Ishikawa (cell line): ENCODE measurements around the gene KLF13.

Source experiments
- CEBPB ChIP-seq: IDR thresholded peaks from 2 replicates; pipeline ENCODE4 v1.6.1; 2012
- CREB1 ChIP-seq: IDR thresholded peaks from 2 replicates; pipeline ENCODE4 v1.6.1; 2012; ENCODE audit warnings: low read depth
- EGR1 ChIP-seq: IDR thresholded peaks from 2 replicates; pipeline ENCODE4 v1.6.1; 2012
- EP300 ChIP-seq: IDR thresholded peaks from 2 replicates; pipeline ENCODE4 v1.6.1; 2012; ENCODE audit warnings: borderline replicate concordance
- FOXM1 ChIP-seq: IDR thresholded peaks from 2 replicates; pipeline ENCODE4 v1.6.1; 2012; ENCODE audit warnings: low read depth, borderline replicate concordance
- MAX ChIP-seq: IDR thresholded peaks from 2 replicates; pipeline ENCODE4 v1.6.1; 2012
- NFIC ChIP-seq: IDR thresholded peaks from 2 replicates; pipeline ENCODE4 v1.6.1; 2012
- RAD21 ChIP-seq: IDR thresholded peaks from 2 replicates; pipeline ENCODE4 v1.6.1; 2012; ENCODE audit warnings: low read depth
- REST ChIP-seq: IDR thresholded peaks from 2 replicates; pipeline ENCODE4 v1.6.1; 2012; ENCODE audit warnings: low read depth, mild to moderate bottlenecking
- TAF1 ChIP-seq: IDR thresholded peaks from 2 replicates; pipeline ENCODE4 v1.6.1; 2012; ENCODE audit warnings: low read depth, mild to moderate bottlenecking
- TCF12 ChIP-seq: IDR thresholded peaks from 2 replicates; pipeline ENCODE4 v1.6.1; 2012; ENCODE audit warnings: low read depth
- TEAD4 ChIP-seq: IDR thresholded peaks from 2 replicates; pipeline ENCODE4 v1.6.1; 2012
- USF1 ChIP-seq: IDR thresholded peaks from 2 replicates; pipeline ENCODE4 v1.6.1; 2012
- YY1 ChIP-seq: IDR thresholded peaks from 2 replicates; pipeline ENCODE4 v1.6.1; 2012; ENCODE audit warnings: low read depth
- ZBTB7A ChIP-seq: IDR thresholded peaks from 2 replicates; pipeline ENCODE4 v1.6.1; 2012; ENCODE audit warnings: low read depth

Gene KLF13

GRCh38 chr15:31376511-31376910 is 49.9 kb downstream of the KLF13 start:
- TF ChIP-seq CREB1 (no peak), REST (no peak), RAD21 (no peak), TEAD4 (no peak), USF1 (no peak), FOXM1 (no peak), NFIC (no peak), EP300 (no peak), ZBTB7A (no peak), MAX (no peak), YY1 (no peak), CEBPB (no peak), TAF1 (no peak), EGR1 (no peak), TCF12 (no peak)

- TF ChIP-seq REST = no peak
- no peak for TF ChIP-seq ZBTB7A
- TF ChIP-seq TCF12 = no peak
- TF ChIP-seq CREB1 = no peak
- no peak for TF ChIP-seq YY1
- no peak for TF ChIP-seq EP300
- TF ChIP-seq TEAD4 = no peak
- TF ChIP-seq EGR1 = no peak
Measured at GRCh38 chr15:31377030-31377429, 50.4 kb downstream of the KLF13 start.

GRCh38 chr15:31378363-31378903 is 51.8 kb downstream of the KLF13 start:
- TF ChIP-seq RAD21 (no peak), EGR1 (no peak), TAF1 (no peak), FOXM1 (no peak), EP300 (no peak), ZBTB7A (no peak), CEBPB (no peak), NFIC (no peak), CREB1 (no peak), YY1 (no peak)

- TF ChIP-seq TCF12 (no peak), MAX (no peak), ZBTB7A (no peak), YY1 (no peak), EP300 (no peak), CREB1 (no peak), RAD21 (no peak), TAF1 (no peak), NFIC (no peak), CEBPB (no peak), FOXM1 (no peak)
Measured at GRCh38 chr15:31379042-31379441, 52.4 kb downstream of the KLF13 start.

- TF ChIP-seq CEBPB (no peak), MAX (no peak), NFIC (no peak), EGR1 (no peak), TEAD4 (no peak), FOXM1 (no peak), TCF12 (no peak), USF1 (no peak), RAD21 (no peak), CREB1 (no peak), ZBTB7A (no peak), REST (no peak), EP300 (no peak), TAF1 (no peak), YY1 (no peak)
Measured at GRCh38 chr15:31379577-31379976, 52.9 kb downstream of the KLF13 start.
